Measurements from ENCODE around the gene USP54. TPM values are rescaled to one million over a fixed set of nuclear protein-coding genes. Genes with fewer than 3 reads are reported as not detected.

The USP54 gene
- total and polyA plus RNA-seq, 9 of the 15 experiments (the other 6 are each of a cell fraction or from before 2014, with no cell fraction given) = 3.8 to 40.1 (median 16.9) TPM

GRCh38 chr10:73495226-73495883, 95.8 kb downstream of the USP54 start (continued):
- no peak for TF ChIP-seq ZNF277 (CRISPR knock-in tag; IDR thresholded peaks at IDR 0.05; ENCODE audit: borderline replicate concordance)
- 0 out of 2 replicates have a peak, but pooled peaks have one; percentile 41 for TF ChIP-seq ESRRA (IDR thresholded peaks at IDR 0.05; ENCODE audit: borderline replicate concordance, low read depth)
- peak; percentile 72 for TF ChIP-seq PRDM10 (IDR thresholded peaks at IDR 0.05; ENCODE audit: partially characterized antibody)
- TF ChIP-seq THAP7 (CRISPR knock-in tag; IDR thresholded peaks at IDR 0.05) = no peak
- TF ChIP-seq ZFP30 (CRISPR knock-in tag; IDR thresholded peaks at IDR 0.05; ENCODE audit: borderline replicate concordance) = no peak
- peak; percentile 86; the same call in 1 of the 2 replicates for TF ChIP-seq MTA3 (IDR thresholded peaks at IDR 0.05; ENCODE audit: borderline replicate concordance)
- TF ChIP-seq MAFG (tag; conservative IDR thresholded peaks at IDR 0.05) = no peak
- TF ChIP-seq ELF1 (tag; IDR thresholded peaks at IDR 0.05) = peak; percentile 87
- peak; percentile 96 for TF ChIP-seq ZFX (CRISPR knock-in tag; IDR thresholded peaks at IDR 0.05)
- 0 out of 2 replicates have a peak, but pooled peaks have one; percentile 58 for TF ChIP-seq TAF7 (tag; IDR thresholded peaks at IDR 0.05)
- no peak; the same call in 1 of the 2 replicates for TF ChIP-seq HMGXB4 (CRISPR knock-in tag; IDR thresholded peaks at IDR 0.05)
- TF ChIP-seq TAF1 (IDR thresholded peaks at IDR 0.05; ENCODE audit: control insufficient read depth, extremely low read depth, insufficient read depth, low read length, severe bottlenecking) = peak; percentile 81
- no peak for TF ChIP-seq ZNF431 (CRISPR knock-in tag; IDR thresholded peaks at IDR 0.05)
- no peak for TF ChIP-seq CSDE1 (IDR thresholded peaks at IDR 0.05)
- no peak for TF ChIP-seq CBFA2T3 (IDR thresholded peaks at IDR 0.05)
- TF ChIP-seq, protein P1, sequence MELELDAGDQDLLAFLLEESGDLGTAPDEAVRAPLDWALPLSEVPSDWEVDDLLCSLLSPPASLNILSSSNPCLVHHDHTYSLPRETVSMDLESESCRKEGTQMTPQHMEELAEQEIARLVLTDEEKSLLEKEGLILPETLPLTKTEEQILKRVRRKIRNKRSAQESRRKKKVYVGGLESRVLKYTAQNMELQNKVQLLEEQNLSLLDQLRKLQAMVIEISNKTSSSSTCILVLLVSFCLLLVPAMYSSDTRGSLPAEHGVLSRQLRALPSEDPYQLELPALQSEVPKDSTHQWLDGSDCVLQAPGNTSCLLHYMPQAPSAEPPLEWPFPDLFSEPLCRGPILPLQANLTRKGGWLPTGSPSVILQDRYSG (tag; conservative IDR thresholded peaks at IDR 0.05; ENCODE audit: low read depth) = no peak

Data from K562 (cell line).